ENCODE data around the gene TRMT112.

- no peak for TF ChIP-seq CTCF (IDR thresholded peaks at IDR 0.05)
- no peak for TF ChIP-seq POLR2A (IDR thresholded peaks at IDR 0.05)
Measured at GRCh38 chr11:64333556-64333955, 16.2 kb upstream of the TRMT112 start.
